ENCODE results near the gene PTPMT1.

GRCh38 chr11:47534704-47535251 is 30.6 kb upstream of the PTPMT1 start:
- TF ChIP-seq EZH2phosphoT487 (IDR thresholded peaks at IDR 0.05): no peak
- no peak for TF ChIP-seq CTCF (IDR thresholded peaks at IDR 0.05)
- TF ChIP-seq EZH2 (IDR thresholded peaks at IDR 0.05): no peak

Data from neural progenitor cell (in vitro differentiated cells).